HepG2 (cell line): ENCODE data around the gene PRR12. TPM values are rescaled to one million over a fixed set of nuclear protein-coding genes. Genes with fewer than 3 reads are reported as not detected.

ENCODE experiments used
- ARID3A ChIP-seq: IDR thresholded peaks from 2 replicates; pipeline ENCODE4 v1.6.1; 2012; ENCODE audit warnings: low read depth, low read length, improper control_type of control experiment
- BCLAF1 ChIP-seq: fragments of 450-650 bp; IDR thresholded peaks from 2 replicates; pipeline ENCODE4 v1.6.1; 2017; ENCODE audit warnings: mild to moderate bottlenecking
- CERS6 ChIP-seq: sonication (generic); formaldehyde crosslinking; IDR thresholded peaks from 2 replicates; pipeline ENCODE4 v1.5.0; 2020; ENCODE audit warnings: missing genetic modification reagents
- DZIP1 ChIP-seq: sonication (generic); formaldehyde crosslinking; IDR thresholded peaks from 2 replicates; pipeline ENCODE4 v1.5.0; 2020; ENCODE audit warnings: mild to moderate bottlenecking, missing genetic modification reagents
- KAT7 ChIP-seq: IDR thresholded peaks from 2 replicates; pipeline ENCODE4 v1.6.1; 2018; ENCODE audit warnings: borderline replicate concordance, missing compliant biosample characterization
- KDM4B ChIP-seq: sonication (generic); formaldehyde crosslinking; IDR thresholded peaks from 2 replicates; pipeline ENCODE4 v1.4.0; 2020; ENCODE audit warnings: missing genetic modification reagents
- KMT2A ChIP-seq: sonication (generic); formaldehyde crosslinking; IDR thresholded peaks from 2 replicates; pipeline ENCODE4 v1.4.0; 2020; ENCODE audit warnings: missing genetic modification reagents
- TAF1 ChIP-seq: sonication (generic); formaldehyde crosslinking; IDR thresholded peaks from 2 replicates; pipeline ENCODE4 v1.4.0; 2020; ENCODE audit warnings: missing genetic modification reagents
- ZFY ChIP-seq: sonication (generic); formaldehyde crosslinking; IDR thresholded peaks from 2 replicates; pipeline ENCODE4 v1.4.0; 2020; ENCODE audit warnings: missing genetic modification reagents
- ZGPAT ChIP-seq: IDR thresholded peaks from 2 replicates; pipeline ENCODE4 v1.6.1; 2016; ENCODE audit warnings: mild to moderate bottlenecking
- ZKSCAN8 ChIP-seq: IDR thresholded peaks from 2 replicates; pipeline ENCODE4 v1.6.1; 2016; ENCODE audit warnings: borderline replicate concordance, missing genetic modification reagents, missing compliant biosample characterization
- ZNF501 ChIP-seq: sonication (generic); formaldehyde crosslinking; IDR thresholded peaks from 2 replicates; pipeline ENCODE4 v1.5.1; 2020; ENCODE audit warnings: mild to moderate bottlenecking, moderate library complexity, missing genetic modification reagents
- ZNF772 ChIP-seq: sonication (generic); formaldehyde crosslinking; IDR thresholded peaks from 2 replicates; pipeline ENCODE4 v1.5.0; 2020; ENCODE audit warnings: mild to moderate bottlenecking, missing genetic modification reagents
- ZNF878 ChIP-seq: sonication (generic); formaldehyde crosslinking; IDR thresholded peaks from 2 replicates; pipeline ENCODE4 v1.8.1; 2023; ENCODE audit warnings: mild to moderate bottlenecking, missing genetic modification reagents, moderate library complexity
- polyA plus RNA-seq, 8 experiments: library from polyadenylated mRNA; depleted of rRNA in 3 of 8; stranded (reverse) in 7 of 8; unstranded in 1 of 8; fragments of >200 nt; fragmentation: Illumina TruSeq in 4 of 8; extraction: Trizol in 4 of 8; gene quantifications; 2 replicates each; pipeline versions ENCODE4 v1.2.1 to v1.2.3, GENCODE V29; 2011 to 2016; ENCODE audit warnings: low read depth in 4 of 8, missing spikeins in 1 of 8, mixed read lengths in 1 of 8; ENCODE audit not compliant: insufficient read depth in 1 of 8
- total RNA-seq, 5 experiments: library from RNA; depleted of rRNA; stranded (reverse); fragments of >200 nt; fragmentation: Illumina TruSeq; extraction: Trizol; gene quantifications; 2 replicates each; pipeline ENCODE4 v1.2.3, GENCODE V29; 2016; ENCODE audit warnings: low read depth in 1 of 5
- TF ChIP-seq, protein P1 (sequence below): sonication (generic); formaldehyde crosslinking; IDR thresholded peaks from 2 replicates; pipeline ENCODE4 v1.4.0; 2020; ENCODE audit warnings: missing genetic modification reagents
- TF ChIP-seq, protein P2 (sequence below): sonication (generic); formaldehyde crosslinking; IDR thresholded peaks from 2 replicates; pipeline ENCODE4 v1.5.0; 2020; ENCODE audit warnings: missing genetic modification reagents, mild to moderate bottlenecking, borderline replicate concordance

PRR12 gene
- total and polyA plus RNA-seq, 2 of the 13 experiments (the other 11 are each of a cell fraction or from before 2014, with no cell fraction given): 0.62 to 1.5 TPM

DNA sequence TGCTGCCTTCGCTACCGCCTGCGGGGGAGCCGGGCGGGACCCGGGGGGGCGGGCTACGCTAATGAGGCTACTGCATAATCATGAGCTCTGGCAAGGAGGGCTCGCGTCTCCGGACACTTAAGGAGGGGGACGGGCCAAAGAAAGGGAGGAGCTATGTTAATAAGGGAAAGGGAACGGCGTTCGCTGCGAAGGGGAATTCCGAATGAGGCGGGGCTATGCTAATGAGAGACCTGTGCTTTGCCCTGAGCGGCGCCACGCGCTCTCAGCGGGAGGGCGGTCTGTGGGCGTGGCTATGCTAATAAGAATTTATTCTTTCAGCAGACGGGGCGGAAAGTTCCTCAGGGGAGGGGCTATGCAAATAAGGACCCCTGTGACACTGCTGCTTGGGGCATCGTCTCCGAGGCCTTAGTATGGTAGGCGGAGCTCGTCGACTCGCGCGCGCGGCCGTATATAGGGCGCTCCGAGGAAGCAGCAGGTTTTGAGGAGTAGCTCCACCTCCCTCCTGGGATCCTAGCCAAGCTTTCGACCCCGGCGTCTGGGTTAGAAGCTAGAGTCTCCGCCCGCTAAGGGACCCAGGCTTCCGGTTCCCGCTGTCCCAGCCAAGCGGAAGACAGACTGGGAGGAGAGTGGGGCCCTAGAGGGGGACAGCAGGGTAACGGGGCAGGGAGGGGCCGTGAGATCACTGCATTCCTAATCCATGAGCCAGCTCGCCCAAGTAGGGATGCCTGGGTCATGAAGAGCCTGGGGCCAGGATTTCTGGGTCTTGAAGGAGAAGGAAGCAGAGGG lies 49.3 kb downstream of the PRR12 start, which contains the start of gene RRAS (continued):
- no peak; the same call in 1 of the 2 replicates for TF ChIP-seq DZIP1 (CRISPR knock-in tag)
- TF ChIP-seq, protein P1, sequence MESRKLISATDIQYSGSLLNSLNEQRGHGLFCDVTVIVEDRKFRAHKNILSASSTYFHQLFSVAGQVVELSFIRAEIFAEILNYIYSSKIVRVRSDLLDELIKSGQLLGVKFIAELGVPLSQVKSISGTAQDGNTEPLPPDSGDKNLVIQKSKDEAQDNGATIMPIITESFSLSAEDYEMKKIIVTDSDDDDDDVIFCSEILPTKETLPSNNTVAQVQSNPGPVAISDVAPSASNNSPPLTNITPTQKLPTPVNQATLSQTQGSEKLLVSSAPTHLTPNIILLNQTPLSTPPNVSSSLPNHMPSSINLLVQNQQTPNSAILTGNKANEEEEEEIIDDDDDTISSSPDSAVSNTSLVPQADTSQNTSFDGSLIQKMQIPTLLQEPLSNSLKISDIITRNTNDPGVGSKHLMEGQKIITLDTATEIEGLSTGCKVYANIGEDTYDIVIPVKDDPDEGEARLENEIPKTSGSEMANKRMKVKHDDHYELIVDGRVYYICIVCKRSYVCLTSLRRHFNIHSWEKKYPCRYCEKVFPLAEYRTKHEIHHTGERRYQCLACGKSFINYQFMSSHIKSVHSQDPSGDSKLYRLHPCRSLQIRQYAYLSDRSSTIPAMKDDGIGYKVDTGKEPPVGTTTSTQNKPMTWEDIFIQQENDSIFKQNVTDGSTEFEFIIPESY (CRISPR knock-in tag): no peak
- no peak for TF ChIP-seq KMT2A (CRISPR knock-in tag)
- no peak for TF ChIP-seq ZNF878 (CRISPR knock-in tag)
- TF ChIP-seq ZNF772: peak; percentile 86
- no peak for TF ChIP-seq BCLAF1
- peak; percentile 77 for TF ChIP-seq ZGPAT (CRISPR knock-in tag)
- peak; percentile 62; the same call in 1 of the 2 replicates for TF ChIP-seq ARID3A
- TF ChIP-seq KDM4B: no peak
- peak; percentile 78; the same call in 1 of the 2 replicates for TF ChIP-seq ZNF501
- TF ChIP-seq ZFY (CRISPR knock-in tag): peak; percentile 21; the same call in 1 of the 2 replicates
- no peak for TF ChIP-seq KAT7
- TF ChIP-seq, protein P2, sequence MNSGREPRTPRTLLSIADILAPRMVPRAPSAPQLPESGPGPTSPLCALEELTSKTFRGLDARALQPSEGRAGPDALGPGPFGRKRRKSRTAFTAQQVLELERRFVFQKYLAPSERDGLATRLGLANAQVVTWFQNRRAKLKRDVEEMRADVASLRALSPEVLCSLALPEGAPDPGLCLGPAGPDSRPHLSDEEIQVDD (CRISPR knock-in tag): no peak
- no peak for TF ChIP-seq CERS6 (CRISPR knock-in tag)
- peak; percentile 64 for TF ChIP-seq TAF1 (CRISPR knock-in tag)
- peak; percentile 45; the same call in 1 of the 2 replicates for TF ChIP-seq ZKSCAN8 (CRISPR knock-in tag)
